CD4-positive, alpha-beta T cell treated with Interleukin-15 for 1 hour (primary cell): ENCODE measurements around the gene CLSTN2.

Source experiments
- DNase-seq: peaks from one replicate; pipeline ENCODE4 v3.0.0-alpha.2; 2020

The CLSTN2 gene

DNA sequence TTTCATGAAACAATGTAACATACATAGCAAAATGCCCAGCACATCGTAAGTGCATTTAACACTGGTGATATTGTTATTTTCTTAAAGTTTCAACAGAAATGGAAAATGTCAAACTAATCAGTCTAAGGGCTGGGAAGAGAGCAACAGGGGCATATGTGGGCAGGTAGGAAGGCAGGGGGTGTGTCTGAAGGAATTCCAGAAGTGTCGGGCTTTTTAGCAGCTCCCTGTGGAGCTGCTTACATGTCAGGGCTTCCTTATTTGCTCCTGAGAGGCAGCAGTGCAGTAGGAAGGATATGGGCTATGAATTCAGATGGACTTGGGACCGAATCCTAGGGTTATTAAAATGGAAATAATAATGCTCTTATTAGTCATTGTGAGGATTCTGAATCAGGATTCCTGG lies 311.6 kb downstream of the CLSTN2 start:
- DNase-seq = no peak

DNA sequence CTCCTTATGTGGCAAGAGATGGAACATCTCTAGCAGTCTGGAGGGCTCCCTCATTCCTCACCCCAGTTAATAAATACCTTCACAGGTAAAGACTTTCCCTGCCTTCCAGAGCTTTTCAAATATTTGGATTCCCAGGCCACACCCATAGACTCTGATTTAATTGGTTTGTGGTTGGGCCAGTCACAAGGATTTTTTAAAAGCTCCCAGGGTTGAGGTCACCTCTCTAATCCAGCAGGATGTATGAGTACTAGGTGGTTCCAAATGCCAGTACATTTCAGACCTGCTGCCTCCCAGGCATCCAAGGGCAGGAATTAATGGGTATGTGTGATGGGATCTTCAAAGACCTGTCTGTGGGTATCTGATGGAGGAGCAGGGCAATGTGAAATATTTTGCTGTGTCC lies 312.8 kb downstream of the CLSTN2 start:
- DNase-seq = no peak

DNA sequence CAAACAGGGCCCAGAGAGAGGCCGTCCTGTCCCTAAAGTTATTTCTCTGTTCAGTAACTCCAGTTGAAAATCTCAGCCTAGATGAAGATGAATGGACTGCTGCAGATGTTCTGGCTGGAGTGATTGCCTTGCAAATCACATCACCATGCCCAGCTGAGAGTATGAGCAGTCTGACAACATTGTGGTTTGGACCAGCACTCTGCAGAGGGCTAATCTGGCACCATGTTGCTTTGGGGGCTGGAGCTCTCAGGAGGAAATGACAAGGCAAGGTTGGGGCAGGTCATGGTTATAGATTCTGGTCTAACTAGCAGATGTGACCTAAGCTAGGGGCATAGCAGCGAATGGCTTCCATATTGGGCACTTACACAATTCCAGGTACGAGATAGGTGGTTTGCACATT lies 314.2 kb downstream of the CLSTN2 start:
- DNase-seq = no peak

DNA sequence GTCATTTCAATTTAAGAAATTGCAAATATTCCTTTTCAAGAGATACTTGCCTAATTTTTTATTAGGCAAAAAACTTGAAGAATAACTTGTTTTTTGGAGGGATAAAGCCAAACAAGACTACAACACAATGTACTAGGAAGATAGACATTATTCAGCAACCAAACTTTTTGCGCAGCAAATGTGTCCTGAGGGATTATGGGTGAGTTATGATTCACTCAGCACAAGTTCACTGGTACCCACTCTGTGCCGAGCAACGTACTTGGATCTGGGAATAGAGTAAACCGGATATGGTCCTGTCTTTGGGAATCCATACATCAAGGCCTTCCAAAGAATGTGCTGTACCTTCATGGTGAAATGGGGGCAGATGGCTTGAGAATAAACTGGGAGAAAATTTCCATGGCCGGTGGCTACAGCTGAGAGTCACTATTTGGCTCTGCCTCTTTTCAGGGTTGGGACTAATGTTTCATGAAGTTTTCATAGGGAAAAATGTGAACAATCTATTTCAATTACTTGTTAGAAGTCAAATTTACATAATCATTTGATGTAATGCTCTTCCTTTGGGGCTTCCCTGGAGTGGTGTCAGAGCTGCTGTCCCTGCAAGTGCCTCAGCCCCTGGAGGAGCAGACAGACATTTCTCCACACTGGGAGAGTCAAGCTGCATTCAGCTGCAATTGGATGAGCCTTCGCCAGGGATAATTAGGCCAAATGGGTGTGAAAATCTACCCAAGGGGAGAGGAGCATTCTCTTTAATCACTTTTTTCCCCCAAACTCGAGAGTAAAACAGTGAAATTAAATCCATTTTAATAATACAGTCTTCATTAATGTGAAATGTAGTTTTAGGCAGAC lies 315.2 kb downstream of the CLSTN2 start:
- no peak for DNase-seq

DNA sequence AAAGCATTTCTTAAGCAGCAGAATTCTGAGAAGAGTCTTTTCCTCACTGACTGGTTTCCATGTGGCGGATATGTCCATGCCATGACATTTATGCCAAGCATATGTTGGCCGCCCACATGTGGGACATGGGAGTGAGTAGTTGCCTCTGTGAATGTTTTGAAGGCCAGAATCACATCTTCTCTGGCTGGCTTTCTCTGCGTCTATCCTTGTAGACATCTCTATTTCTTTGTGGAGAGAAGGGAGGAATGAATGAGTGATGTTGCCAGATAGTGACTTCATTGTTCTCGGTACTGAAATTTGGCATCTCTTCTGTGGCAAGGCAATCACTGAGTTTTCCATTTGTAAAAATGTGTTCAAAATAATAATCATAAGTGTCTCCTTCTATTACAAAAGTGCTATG lies 316.0 kb downstream of the CLSTN2 start:
- DNase-seq = no peak

DNA sequence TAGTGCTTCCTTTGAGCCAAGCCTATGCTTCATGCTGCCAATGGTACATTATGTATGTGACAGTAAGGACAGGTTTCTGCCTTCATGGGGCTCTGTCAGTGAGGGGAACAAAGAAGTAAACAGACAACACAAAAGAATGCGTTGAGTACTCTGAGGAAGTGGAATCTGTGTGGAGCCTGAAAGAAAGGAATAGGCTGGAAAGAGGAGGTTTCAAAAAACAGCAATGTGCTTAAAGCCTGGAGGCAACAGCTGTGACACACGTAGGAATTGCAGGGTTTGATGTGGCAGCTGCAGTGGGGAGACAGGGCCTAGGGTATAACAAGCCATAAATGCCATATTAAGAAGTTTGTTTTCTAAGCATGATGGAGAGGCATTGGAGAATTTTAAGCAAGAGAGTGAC lies 316.7 kb downstream of the CLSTN2 start:
- DNase-seq = no peak

DNA sequence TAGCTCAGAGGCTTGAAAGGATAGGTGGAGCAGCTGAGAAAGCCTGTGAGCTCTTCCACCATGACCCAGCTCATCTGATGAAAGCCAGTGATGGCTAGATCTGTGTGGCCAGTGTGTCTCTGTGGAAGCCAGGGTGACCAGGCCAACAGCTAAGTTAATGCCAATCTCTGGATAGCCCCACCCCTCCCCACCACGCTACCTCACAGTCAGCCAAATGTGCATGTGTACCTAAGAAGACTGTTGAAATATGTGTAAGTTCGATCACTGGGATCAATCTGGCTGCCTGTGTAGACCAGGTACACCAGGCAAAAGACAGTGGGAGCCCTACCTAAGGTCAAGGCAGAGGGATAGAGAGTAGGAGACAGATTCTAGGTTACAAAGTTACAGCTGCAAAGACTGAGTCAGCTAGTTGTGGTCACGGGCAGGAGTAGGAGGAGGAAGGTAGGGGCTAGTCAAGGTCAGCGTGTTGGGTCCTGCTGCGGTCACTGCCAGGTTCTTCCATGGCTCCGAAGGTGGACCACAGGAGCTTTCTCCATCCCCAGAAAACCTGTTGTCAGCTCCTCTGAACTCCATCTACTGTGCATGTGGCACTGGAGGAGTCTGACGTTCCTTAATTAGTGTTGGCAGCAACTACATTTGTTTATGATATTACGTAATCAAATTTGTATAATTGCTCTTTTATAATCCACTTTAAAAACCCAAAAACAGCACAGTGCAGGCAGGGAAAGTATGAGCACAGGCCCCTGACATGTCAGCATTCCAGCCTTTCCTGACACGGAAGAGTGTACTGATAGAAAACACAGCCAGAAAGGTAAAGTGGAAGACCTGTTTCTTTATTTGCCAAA lies 318.0 kb downstream of the CLSTN2 start:
- DNase-seq = no peak

DNA sequence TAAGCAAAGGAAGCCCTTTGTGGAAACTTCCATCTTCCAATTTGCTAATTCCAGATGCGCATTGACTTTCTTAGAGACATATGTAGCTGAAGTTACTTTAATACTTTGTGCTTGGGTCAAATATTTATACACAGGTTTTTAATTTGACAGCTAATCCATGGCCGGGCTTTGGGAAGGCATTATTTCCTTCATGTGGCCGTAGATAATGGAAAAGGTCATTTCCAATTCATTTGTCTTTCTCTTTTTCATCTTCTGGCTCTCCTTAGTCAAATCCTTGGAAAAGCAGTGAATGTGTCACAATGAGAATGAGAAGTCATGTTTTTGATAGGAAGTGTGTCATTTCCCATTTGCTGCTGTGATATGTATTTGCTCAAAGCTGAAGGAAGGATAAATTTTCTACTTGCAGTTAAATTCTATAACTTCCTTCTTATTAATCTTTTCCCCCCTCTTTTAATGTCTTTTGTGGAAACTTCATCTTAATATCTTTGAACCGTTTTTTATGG lies 323.3 kb downstream of the CLSTN2 start:
- DNase-seq = no peak

DNA sequence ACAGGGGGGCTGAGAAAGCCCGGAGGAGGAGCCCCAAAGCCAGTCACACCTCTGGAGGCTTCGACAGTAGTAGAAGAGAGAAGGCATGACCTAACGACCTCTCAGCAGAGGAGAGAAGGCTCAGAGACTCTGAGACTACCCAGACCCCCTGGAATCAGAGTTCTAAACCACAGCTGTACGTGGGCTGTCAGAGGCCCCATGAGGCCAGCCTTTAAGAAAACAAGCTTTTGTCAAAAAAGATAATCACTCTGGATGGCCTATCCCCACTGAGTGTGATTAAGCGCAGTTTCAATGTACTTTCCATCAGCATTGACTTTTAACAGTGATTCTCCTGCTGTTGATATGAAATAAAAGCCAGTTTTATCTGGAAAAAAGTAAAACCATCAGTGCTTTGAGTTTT lies 330.3 kb downstream of the CLSTN2 start:
- no peak for DNase-seq

DNA sequence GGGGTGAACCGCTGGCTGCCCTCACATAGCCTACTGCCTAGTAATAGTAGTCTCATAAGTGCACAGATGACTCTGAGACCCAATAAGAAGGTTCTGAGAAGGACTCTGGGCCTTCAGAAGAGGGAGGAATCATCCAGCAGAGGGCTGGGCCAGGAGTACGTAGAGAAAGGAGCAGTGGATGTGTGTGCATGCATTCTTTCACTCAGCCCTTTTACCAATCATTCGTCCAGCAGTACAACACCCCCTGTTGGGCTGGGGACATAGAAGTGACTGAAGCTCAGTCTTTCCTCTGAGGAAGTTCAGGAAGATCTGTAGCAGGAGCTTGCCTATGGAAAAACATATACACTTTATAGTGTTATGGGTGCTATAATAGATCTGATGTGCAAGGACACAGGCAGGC lies 333.1 kb downstream of the CLSTN2 start:
- no peak for DNase-seq

DNA sequence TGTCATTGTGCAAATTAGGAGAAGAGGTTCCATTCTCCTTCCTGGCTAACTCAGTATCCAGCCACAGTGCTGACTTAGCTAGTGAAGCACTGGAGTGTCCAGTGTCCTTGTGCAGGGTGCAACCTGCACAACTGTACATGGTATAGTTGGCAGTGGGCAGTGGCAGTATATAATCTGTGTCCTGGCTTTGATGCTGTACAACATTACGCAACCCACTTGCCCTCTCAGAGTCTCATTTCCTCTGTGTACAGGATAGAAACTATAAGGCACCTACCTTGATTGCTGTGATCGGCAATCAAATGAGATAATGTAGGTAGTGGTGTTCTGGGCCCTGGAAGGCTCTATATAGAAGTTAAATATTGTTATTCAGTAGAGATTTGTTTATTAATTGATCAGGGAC lies 333.6 kb downstream of the CLSTN2 start:
- DNase-seq = no peak

DNA sequence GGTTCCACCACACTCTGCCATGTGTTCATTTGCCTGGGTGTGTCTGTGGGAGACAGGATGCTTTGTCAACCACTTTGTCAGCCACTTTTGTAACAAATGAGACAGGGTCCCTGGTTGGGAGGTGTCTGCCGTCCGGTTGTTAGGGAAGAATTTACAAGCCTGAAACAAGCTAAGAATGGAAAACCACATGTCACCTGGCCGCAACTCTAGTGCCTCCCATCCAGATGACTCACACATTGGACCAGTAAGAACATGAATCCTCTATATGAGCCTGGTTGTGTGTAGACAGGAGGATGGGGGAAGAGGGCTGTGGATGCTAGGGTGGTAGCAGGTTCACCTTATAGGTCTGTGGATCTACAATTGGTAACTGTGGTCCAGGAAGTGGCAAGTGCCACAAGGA lies 335.3 kb downstream of the CLSTN2 start:
- DNase-seq = no peak

DNA sequence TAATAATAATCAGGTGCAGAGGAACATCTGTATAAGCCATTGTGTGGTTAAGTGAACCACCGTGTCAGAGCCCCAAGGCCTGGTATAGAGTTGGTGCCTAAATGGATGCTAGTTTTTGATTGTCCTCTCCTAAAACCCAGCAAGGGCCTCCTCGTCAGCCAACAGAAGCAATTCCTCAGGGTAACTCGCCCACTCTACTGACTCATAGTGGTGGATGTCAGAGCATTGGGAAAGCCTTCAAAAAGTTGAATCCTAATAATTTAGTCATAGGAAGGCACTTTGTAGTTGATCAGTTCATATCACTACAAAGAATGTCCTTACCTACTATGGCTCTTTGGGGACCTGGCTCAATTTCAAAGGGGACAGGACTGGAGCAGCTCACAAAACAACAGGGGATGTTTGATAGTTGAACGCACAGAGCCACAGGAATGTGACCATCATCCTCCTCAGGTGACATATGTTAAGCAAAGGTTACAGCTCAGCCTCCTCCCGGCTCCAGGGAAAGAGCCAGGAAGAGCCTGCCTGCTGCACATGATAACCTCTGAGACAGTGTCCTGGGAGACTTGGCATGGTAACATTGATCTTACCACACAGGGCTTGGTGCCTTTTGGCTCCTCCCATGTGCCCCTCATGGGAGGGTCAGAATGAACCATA lies 338.7 kb downstream of the CLSTN2 start:
- no peak for DNase-seq

DNA sequence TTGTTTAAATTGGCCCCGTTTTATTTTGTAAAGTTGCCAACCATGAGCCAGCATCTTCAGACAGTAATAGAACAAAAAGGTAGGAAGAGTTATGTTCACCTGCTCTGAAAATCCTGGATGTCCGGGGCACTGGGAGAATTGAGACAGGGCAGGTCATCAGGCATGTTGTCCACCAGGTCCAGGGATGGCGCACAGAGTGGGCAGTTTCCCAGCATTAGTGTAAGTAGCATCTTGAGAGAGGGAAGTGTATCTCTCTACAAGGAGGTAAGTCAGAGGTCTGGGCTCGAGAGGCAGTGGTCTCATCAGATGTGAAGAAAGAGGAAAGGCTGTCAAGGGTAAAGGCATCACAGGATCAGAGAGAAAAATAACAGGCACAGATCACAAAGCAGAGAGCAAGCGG lies 339.4 kb downstream of the CLSTN2 start:
- no peak for DNase-seq

DNA sequence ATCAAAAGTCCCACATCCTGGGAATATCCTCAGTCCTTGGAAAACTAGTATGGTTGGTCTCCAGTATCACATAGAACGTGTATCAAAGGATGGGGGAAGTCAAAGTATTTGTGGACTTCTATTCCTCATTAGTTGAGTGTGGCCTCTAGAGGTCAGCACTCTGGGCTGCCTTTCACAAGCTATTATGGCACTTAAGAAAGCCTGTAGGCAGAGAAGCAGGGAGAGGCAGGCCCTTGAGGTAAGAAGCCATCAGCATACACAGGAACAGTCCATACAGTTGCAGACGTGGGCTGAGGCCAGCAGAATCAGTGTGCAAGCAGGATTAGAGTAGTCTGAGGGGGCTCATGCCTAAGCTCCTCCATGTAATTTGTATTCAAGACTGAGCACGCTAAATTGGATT lies 341.7 kb downstream of the CLSTN2 start:
- DNase-seq = no peak

DNA sequence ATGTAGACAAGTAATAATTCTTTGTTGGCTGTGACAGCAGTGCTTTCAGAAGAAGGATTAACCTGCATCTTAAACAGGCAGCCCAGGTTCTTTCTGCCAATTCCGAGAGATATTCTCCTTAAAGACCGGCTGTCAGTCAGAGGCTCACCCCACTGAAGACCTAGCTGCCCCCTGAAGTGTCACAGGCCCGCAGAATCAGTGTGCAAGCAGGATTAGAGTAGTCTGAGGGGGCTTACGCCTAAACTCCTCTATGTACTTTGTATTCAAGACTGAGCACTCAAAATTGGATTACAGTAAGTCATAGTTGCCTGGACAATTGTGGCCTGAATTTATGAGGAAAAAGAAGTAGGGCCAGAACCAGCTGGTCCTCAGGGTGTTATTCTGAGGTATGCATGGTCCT lies 342.9 kb downstream of the CLSTN2 start:
- no peak for DNase-seq

DNA sequence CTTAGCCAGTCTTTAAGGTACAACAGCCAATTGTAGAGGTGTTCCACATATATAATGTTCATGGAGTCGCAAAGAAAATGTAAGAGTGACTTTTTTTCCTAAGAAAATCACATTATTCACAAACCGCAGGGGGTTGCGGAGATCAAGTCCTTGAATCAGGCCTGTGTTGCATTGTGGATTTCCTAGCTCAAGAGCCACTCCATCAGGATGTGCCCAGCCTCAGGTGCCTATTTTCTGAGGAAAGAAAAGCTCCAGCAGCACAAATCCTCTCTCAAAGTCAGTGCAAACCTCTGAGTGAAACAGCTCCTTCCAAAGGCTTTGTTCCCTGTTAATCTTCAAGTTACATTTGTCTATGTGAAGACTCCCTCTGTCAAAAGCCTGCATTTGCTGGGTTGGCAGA lies 349.4 kb downstream of the CLSTN2 start:
- DNase-seq = no peak

DNA sequence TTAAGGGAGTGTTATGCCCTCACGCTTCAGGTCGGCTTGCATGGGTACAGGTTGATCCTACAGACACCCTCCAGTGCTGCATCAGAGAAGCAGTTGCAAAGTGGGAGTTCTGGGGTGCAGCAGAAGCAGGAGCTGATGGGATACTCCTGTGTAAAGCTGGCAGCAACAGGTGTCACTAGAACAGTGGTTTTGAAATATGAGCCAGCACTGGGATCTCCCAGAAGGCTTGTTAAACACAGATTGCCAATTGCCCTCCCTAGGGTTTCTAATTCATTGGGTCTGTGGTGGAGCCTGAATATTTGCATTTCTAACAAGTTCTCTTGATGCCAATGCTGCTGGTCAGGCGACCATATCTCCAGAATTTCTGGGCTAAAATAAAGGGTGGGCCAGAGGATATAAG lies 350.4 kb downstream of the CLSTN2 start:
- no peak for DNase-seq

DNA sequence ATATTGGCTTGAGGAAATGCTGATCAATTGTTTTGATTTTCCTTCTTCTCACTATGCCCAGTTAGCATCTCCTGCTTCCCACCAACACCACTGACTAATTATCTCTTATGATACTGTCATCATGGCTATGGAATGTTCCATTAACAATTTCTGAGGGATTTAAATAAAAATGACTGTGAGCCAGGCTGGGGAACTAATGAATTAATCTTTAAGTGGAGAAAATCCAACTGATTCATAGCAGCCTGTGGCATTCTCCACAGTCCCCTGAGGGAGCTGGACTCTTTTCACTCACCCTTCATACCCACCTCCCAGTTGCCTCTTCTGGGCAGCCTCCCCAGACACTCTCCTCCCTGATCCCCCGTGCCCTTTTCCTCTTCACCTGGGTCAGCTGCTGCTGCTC lies 353.6 kb downstream of the CLSTN2 start:
- no peak for DNase-seq

DNA sequence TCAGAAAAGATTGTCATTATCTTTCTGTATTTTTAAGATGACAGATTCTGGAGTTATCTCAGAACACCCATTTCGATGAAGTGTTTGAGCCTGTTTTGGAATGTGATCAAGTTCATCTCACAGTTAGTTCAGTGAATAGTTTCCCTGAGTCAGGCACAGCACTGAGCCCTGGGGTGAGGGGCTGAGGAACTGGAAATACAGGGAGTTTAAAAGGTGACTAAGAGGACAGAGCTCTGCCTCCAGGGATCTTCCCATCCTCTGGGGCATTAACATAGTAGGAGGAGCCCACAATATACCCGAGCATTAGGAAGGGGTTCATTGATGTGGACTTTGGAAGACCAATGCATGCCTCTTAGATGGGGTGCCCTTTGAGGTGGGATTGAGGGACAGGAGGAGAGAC lies 355.1 kb downstream of the CLSTN2 start:
- no peak for DNase-seq

DNA sequence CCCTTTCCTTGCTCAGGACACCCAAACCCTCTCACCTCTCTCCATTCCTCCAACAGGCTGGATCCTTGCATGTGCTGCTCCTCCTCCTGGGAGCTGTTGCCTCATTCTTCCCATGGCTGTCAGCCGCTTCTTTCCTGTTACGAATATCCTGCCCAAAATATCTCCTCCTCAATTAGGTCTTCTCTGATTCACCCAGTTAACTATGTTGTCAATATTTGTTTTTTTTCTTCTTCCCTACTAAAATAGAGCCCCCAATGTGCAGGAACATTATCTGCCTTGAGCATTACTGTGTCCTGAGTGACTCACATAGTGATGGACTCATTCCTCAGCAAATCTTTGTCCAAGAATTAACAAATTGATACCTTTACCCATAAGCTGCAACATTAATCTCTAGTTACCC lies 357.2 kb downstream of the CLSTN2 start:
- DNase-seq = no peak

DNA sequence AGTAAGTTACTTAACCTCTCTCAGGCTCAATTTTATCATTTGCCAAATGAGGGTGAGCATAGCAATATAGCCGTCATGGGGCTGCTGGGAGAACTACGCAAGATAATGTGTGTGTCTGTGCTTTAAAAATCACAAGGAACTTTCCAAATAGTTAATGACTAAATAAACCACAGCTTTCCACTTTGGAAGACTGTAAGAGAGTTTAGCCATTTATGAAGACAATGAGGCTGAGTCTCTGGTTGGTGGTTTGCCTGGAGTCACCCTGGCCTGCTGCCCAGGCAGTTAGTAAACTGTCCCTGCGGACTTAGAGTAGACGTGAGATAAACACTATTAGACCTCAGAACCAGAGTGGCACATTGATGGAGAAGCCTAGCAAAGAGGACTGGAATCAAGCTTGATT lies 357.7 kb downstream of the CLSTN2 start:
- DNase-seq = no peak

DNA sequence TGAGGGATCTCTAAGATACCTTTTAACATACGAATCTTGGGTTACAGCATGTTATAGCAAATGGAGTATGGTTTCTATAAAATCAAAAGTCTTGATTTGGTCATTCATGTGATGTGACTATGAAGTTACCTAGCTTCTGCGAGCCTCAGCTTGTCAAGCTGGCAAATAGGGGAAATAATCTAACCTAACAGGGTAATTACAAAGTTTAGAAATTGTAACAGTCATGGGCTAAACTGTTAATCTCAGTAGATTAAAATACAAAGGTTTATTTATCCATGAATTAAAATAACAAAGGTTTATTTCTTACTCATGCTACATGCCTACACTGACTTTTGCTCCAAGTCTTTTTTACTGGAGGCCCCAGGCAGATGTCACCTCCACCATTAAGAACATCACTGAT lies 359.1 kb downstream of the CLSTN2 start:
- no peak for DNase-seq
